HG02571 (cell line): Measurements from ENCODE around the gene OR56A5.

ENCODE experiments used
- ATAC-seq: cut with Tn5 transposase; IDR thresholded peaks from one replicate; pipeline ENCODE4 v1.9.1; 2021; ENCODE audit warnings: mild to moderate bottlenecking, moderate library complexity; ENCODE audit not compliant: unreplicated experiment

OR56A5 gene

GRCh38 chr11:5933116-5933515 lies 35.2 kb downstream of the OR56A5 start:
- ATAC-seq: no peak

- ATAC-seq: no peak
Observed at GRCh38 chr11:5932671-5933070, 35.6 kb downstream of the OR56A5 start.

- ATAC-seq: no peak
Observed at GRCh38 chr11:5931061-5931460, 37.2 kb downstream of the OR56A5 start.

- no peak for ATAC-seq
Observed at GRCh38 chr11:5930614-5931013, 37.7 kb downstream of the OR56A5 start.

- ATAC-seq: no peak
Observed at GRCh38 chr11:5929571-5930368, 38.5 kb downstream of the OR56A5 start.

- ATAC-seq: no peak
Observed at GRCh38 chr11:5928811-5929210, 39.5 kb downstream of the OR56A5 start.

- no peak for ATAC-seq
Observed at GRCh38 chr11:5928271-5928670, 40.0 kb downstream of the OR56A5 start.

GRCh38 chr11:5923794-5924193 lies 44.5 kb downstream of the OR56A5 start:
- peak; percentile 18 for ATAC-seq

- ATAC-seq: peak; percentile 46
Observed at GRCh38 chr11:5923427-5923776, 44.9 kb downstream of the OR56A5 start.

GRCh38 chr11:5922749-5923426 lies 45.4 kb downstream of the OR56A5 start:
- ATAC-seq: peak; percentile 83
